Esophagus squamous epithelium (tissue), 4 donors: ENCODE results near the gene PIK3C2G.
"Not testable (repeated sequence)": the region's sequence is repeated elsewhere in the genome, so short reads cannot be mapped to it uniquely, and the experiment has no call there.

Experiments
- POLR2A ChIP-seq, 4 donors: fragments of 450-650 bp; IDR thresholded peaks; one replicate each; pipeline ENCODE4 v1.6.1; 2017; ENCODE audit warnings: antibody characterized with exemption in 4 of 4, mild to moderate bottlenecking in 4 of 4, moderate library complexity in 3 of 4
- TF ChIP-seq, protein P1 (sequence below), 6 experiments: fragments of 450-650 bp in 4 of 6; fragments of 200-600 bp in 2 of 6; sonication (generic) in 2 of 6; IDR thresholded peaks; one replicate each; pipeline ENCODE4 v1.5.1; 2016 to 2019; ENCODE audit warnings: antibody characterized with exemption in 6 of 6, mild to moderate bottlenecking in 4 of 6, moderate library complexity in 4 of 6

DNA sequence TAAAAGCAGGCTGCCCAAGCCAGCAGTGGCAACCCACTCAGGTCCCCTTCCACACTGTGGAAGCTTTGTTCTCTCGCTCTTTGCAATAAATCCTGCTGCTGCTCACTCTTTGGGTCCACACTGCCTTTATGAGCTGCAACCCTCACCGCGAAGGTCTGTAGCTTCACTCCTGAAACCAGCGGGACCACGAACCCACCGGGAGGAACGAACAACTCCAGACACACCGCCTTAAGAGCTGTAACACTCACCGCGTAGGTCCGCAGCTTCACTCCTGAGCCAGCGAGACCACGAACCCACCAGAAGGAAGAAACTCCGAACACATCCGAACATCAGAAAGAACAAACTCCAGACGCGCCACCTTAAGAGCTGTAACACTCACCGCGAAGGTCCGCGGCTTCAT lies 239.4 kb downstream of the PIK3C2G start:
- TF ChIP-seq, protein P1, sequence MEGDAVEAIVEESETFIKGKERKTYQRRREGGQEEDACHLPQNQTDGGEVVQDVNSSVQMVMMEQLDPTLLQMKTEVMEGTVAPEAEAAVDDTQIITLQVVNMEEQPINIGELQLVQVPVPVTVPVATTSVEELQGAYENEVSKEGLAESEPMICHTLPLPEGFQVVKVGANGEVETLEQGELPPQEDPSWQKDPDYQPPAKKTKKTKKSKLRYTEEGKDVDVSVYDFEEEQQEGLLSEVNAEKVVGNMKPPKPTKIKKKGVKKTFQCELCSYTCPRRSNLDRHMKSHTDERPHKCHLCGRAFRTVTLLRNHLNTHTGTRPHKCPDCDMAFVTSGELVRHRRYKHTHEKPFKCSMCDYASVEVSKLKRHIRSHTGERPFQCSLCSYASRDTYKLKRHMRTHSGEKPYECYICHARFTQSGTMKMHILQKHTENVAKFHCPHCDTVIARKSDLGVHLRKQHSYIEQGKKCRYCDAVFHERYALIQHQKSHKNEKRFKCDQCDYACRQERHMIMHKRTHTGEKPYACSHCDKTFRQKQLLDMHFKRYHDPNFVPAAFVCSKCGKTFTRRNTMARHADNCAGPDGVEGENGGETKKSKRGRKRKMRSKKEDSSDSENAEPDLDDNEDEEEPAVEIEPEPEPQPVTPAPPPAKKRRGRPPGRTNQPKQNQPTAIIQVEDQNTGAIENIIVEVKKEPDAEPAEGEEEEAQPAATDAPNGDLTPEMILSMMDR (IDR thresholded peaks at IDR 0.05), result not testable (repeated sequence)
- TF ChIP-seq POLR2A (IDR thresholded peaks at IDR 0.05), result not testable (repeated sequence)
